Stimulated activated CD8-positive, alpha-beta memory T cell treated with anti-CD3 and anti-CD28 coated beads, Interleukin-15, amount 100 ng/mL, for 48 hours (primary cell): ENCODE measurements around the gene HTRA1.

ENCODE experiments used
- DNase-seq, 2 donors: peaks; one replicate each; pipeline ENCODE4 v3.0.0-alpha.2; 2020; ENCODE audit warnings: low read depth in 2 of 2

Gene HTRA1

GRCh38 chr10:122461367-122461728, at the start of gene HTRA1:
TSS of gene HTRA1 (plus strand) at chr10:122461553. CDS start at chr10:122461653, 100 bp downstream.
- DNase-seq = no peak

DNA sequence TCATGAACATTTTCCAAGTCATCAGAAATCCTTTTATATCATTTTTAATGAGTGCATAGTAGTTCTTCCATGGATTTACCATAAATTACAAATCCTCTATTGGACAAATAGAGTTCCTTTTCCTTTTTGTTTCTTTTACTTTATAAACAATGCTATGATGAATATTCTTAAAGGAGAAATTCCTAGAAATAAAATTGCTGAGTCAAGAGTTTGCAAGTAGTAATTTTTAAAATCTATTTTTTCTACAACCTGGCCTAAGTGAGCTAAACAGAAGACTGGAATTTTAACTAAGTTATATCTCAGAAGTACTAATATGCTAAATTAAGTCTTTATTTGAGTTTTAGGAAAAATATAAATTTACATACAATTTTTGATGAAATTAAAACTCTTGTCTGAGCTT, 48.0 kb upstream of the HTRA1 start:
- no peak for DNase-seq

- no peak for DNase-seq
Measured at GRCh38 chr10:122417667-122418066, 43.7 kb upstream of the HTRA1 start.

DNA sequence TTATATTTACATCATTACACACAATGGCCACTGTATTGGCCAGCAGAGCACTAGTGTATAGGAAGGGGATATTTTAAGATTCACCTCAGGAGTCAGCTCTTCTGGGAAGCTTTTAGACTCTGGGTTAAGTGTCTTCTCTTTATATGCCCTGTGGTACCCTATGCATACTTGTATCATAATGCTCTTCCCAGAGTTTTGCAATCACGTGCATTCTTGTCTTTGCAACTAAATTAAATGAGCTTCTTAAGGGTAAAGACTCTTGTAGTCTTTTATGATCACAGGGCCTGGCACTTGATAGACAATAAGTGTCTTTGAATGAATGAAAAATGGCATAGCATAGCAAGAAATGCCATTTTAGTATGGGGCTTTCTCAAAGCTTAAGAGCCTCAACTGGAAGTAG, 42.3 kb upstream of the HTRA1 start:
- no peak for DNase-seq

DNA sequence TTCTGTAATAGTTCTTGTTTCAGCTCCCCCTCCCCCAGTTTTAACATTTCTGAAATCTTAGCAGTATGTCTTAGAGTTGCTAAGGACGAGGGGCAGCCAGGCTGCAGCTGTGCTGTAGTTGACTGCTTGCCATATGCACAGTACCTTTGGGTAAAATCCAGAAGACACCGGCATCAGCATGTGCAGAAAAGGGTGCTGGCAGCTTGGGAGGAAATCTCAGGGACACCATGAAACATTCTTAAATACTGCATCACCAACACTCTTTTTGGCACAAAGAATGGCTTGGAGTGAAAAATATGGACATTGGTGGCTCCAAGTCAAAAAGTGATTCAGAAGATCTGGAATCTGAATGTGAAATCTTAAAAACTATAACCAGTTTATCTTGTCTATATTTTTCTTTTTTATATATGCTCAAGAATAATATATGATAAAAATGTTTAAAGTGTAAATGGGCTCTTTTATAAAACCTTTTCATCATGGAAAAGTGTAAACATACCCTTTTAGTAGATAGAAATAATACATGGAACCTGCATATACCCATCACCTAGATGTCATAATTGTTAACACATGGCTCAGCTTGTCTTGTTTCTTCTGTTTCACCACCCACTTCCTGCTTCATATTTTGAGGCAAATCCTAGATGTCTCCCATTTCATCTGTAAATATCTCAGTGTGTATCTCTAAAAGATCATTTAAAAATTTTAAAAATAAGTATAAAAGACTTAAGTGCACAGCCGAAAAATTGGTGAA, 41.3 kb upstream of the HTRA1 start:
- no peak for DNase-seq

GRCh38 chr10:122420624-122421007, 40.7 kb upstream of the HTRA1 start:
- DNase-seq = no peak

DNA sequence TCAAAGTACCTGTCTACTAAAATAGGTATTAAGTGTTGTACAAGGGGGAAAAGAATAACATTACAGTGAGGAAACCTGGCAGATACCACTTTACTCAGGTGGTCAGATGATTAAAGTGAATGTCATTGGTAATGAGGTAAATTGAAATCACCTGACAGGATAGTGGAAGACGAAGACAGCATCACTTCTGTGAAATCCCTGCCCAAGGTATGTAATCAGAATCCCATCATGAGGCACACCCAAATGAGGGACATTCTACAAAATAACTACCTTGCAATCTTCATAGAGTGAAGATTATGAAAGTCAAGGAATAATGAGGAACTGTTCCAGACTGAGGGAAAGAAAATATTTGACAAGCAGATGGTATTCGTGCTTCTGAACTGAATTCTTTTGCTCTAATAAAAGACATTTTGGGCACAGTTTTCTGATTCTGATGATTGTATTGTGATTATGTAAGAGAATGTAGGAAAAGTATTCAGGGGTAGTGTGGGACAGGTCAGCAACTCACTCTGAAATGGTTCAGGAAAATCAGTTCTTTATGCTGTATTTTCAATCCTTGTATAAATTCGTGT, 40.2 kb upstream of the HTRA1 start:
- DNase-seq = no peak

DNA sequence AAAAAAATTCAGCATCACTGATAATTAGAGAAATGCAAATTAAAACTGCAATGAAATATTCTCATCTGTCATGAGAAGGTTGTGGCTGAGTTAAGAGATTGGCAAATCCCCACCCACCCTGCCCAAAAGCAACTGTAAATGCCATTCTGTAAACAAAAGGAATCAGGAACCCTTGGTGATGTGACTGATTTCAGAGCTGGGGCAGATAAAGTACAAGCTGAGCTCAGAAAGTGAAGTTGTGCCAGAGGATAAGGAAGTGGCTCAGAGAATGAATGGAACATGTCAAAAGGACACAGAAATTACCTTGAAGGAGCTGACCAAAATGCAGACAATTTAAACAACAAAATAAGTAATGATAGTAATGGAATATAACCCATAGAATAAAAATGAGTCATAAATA, 39.6 kb upstream of the HTRA1 start:
- DNase-seq = no peak

GRCh38 chr10:122422266-122422989, 38.9 kb upstream of the HTRA1 start:
- no peak for DNase-seq

DNA sequence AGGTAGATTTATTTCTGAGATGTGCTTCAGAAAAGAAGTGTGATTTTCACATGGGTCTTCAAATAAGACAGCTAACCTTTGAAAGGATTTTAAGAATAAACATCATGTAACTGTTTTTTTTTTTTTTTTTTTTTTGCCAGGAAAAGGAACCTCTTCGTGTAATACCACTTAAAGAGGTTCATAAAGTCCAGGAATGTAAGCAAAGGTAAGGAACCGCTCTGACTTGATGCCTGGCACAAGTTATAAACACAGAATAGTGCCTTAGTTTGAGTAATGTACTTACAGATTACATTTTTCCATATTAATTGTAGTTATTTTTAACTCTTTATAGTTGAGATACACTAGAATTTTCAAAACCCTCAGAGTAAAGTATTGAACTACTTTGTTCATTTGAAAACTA, 37.3 kb upstream of the HTRA1 start:
- no peak for DNase-seq

- no peak for DNase-seq
Measured at GRCh38 chr10:122426829-122427228, 34.5 kb upstream of the HTRA1 start.

DNA sequence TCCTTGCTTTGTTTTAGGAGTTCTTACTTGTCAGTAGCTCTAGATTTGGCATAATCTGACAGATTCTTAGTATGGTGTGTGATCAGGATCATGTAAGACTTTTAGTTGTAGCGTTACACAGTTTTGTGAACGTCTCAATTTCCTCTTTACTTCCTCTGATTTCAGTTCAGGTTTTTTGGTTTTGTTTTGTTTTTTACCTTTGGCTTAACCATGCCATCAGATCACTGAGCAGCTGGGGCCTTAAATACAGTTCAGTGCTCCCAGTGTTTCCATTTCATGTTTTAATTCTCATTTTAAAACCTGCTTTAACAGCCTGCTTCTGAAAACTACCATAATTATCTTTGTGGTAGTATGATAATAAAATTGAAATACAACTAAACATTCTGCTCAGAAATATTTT, 34.1 kb upstream of the HTRA1 start:
- no peak for DNase-seq

GRCh38 chr10:122435212-122435827, 26.0 kb upstream of the HTRA1 start:
- DNase-seq = no peak

DNA sequence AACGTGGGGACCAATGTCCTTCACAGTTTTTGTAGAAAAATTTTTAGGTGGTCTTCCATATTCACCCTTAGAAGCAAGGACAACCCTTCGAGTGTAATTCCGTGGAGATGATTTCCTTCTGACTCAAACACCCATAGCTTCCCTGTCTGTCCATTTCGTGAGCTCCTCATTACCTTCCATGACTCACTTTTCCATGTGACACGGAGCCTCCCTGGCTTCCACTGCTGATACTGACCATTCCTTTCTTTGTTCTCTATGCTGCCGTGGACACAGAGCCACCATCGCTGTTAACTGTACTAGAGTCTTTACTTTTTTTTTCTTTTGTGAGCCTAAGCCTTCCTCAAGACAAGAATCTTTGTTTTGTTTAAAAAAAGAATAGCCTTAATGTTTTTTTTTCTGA, 19.4 kb upstream of the HTRA1 start:
- DNase-seq = no peak

DNA sequence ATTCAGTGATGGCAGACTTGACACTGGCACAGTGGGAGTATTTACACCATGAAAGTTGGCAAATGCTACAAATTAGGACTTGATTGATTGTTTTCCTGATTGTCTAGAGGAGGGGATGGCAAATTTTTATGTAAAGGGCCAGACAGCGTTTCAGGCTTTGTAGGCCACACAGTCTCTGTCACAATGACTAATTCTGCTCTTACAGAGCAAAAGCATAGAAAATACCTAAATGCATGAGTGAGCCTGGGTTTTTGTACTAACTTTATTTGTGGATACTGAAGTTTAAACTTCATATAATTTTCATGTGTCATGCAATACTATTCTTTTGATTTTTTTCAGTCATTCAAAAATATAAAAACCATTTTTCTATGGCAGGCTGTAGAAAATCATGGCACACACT, 15.9 kb upstream of the HTRA1 start:
- DNase-seq = no peak

- DNase-seq = no peak
Measured at GRCh38 chr10:122445904-122446303, 15.4 kb upstream of the HTRA1 start.

DNA sequence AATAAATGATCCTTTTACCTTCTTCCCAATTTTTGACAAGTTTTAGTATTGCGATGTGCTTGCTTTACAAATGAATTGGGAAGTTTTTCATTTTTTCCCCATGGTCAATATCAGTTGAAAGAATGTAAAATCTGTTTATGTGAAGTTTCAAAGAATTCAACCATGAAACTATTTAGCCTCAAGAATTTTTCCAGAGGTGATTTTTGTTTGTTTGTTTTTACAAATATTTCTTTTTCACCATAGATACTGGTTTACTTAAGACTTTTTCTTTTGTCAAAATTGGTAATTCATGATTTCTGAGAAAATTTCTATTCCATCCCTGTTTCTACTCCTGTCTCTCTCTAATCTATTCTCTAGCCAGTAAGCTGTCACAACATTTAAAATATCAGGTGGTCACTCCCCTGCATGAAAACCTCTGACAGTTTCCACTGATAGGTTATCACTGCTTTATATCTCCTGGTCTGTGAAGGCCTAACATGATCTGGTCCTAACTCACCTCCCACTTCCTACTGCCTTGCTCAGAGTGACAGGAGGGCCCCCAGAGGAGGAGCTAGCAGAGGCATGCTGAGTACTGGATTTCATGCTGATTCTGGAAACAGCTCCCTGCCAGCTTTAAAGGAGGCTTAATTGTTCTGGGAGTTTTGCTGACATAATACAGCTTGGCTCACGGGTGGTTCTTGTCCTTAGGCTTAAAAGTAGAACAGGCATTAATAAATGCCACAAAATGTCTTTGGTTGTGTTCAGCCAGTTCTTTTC, 14.5 kb upstream of the HTRA1 start:
- DNase-seq = no peak

GRCh38 chr10:122448600-122448999, 12.8 kb upstream of the HTRA1 start:
- DNase-seq = no peak

DNA sequence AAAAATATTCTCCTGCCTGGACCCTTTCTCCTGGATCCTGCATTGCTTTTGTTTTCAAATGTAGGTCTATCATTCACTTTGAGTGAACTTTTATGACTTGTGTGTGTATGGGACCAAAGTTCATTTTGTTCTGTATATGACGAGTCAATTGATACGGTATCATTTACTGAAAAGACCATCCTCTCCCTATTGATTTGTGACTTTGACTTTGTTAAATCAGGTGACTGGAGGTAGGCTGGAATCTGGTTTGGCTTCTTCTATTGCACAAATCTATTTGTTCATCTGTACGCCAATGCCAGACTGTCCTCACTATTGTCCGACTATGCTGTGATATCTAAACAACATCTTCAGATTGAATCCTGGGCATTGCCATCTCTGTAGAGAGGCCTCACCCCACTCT, 12.2 kb upstream of the HTRA1 start:
- no peak for DNase-seq

DNA sequence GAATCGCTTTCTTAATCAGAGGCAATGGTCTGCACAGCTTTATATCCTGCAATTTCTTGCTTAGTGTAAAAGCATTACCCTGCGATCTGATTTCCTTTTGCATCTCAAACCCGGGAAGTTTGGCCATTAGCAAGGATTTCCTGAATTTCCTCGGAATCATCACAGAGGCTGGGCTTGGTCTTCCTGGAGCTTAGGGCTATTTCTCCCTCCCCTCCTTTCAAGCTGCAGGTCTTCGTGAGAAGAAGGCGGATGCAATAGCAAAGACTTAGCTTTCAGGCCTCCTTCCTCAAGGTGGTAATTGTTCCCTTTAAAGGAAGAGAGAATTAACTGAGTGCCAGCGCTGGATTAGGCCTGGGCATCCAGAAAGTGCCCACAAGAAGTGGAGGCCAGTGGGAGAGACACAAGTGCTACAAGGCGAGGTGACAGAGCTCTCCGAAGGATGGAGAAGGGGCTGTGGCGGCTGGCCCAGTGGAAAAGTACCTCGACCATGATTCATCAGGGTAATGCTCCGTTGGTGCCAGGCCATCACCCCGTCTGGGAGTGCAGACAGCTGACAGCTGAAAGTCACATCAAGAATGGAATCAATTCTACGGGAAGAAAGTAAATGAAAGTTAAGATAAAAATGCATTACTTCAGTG, 10.9 kb upstream of the HTRA1 start:
- no peak for DNase-seq

- no peak for DNase-seq
Measured at GRCh38 chr10:122454071-122454470, 7.3 kb upstream of the HTRA1 start.
